ENCODE results near the gene GLI1. TPM values are rescaled to one million over a fixed set of nuclear protein-coding genes. Genes with fewer than 3 reads are reported as not detected.
"Not testable (repeated sequence)": the region's sequence is repeated elsewhere in the genome, so short reads cannot be mapped to it uniquely, and the experiment has no call there.

Gene GLI1
- total RNA-seq, 2 experiments from 2014 or later: 0.40 to 0.73 TPM

DNA sequence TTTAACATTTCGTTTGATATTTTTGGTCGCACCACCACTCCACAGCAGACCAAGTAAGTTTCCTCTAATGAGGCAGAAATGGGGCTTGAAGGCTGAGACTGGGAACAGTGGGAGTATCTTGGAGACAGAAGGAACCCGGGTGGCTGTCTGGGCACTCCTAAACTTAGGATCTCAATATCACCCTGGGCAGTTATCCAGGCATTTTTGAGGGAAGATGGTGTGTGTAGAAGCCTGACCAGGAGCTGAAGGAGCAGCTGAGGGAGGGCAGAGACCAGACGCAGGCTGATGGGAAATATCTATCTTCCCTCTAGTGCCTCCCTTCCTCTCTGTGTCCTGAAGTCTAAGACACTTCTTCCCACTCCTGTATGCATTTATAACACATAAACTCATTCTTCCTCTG, 39.0 kb downstream of the GLI1 start:
- no peak overlapping the region for H3K27ac Mint-ChIP-seq
- intact Hi-C loops (cut with DNase I, micrococcal nuclease): no loop called here
- CTCF ChIA-PET: no interaction called here
- no peak for ATAC-seq
- H3K4me3 Mint-ChIP-seq: no peak overlapping the region
- no peaks in the 10 kb centered on the region for H3K27me3 Mint-ChIP-seq
- peaks cover 2% of the 10 kb centered on the region for H3K9me3 Mint-ChIP-seq (ENCODE audit: low read depth)
- POLR2A ChIA-PET: no interaction called here
- no peak for DNase-seq
- peaks cover 76% of the 10 kb centered on the region for H3K36me3 Mint-ChIP-seq (ENCODE audit: low read depth)
- H3K4me1 Mint-ChIP-seq: peaks cover 9% of the 10 kb centered on the region

DNA sequence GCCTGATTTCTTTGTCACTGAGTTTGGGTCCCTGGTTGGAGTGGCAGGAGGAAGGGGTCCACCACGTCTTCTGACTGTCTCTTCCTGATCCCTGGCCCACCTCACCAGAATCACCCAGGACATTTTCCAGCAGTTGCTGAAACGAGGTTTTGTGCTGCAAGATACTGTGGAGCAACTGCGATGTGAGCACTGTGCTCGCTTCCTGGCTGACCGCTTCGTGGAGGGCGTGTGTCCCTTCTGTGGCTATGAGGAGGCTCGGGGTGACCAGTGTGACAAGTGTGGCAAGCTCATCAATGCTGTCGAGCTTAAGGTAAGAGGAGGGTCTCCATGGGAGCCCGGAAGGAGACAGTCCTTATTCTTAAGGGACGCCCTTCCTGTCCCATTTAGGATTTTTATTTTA, 40.6 kb downstream of the GLI1 start:
- ChIA-PET CTCF (interaction anchor here (0.5 to 1.2 kb wide), 3 partner anchors 11 to 683 kb away, joined by 3 read pairs; no protein-coding TSS in a partner anchor), POLR2A (interaction anchor here (0.6 kb wide), 1 partner anchor 20 kb away, joined by 3 read pairs; the partner anchor contains the start of gene DDIT3)
- no peak overlapping the region for H3K4me3 Mint-ChIP-seq
- ATAC-seq: no peak
- H3K9me3 Mint-ChIP-seq (ENCODE audit: low read depth): peaks cover 2% of the 10 kb centered on the region
- no peak for DNase-seq
- H3K36me3 Mint-ChIP-seq (ENCODE audit: low read depth): peaks cover 88% of the 10 kb centered on the region
- H3K27ac Mint-ChIP-seq: no peak overlapping the region
- intact Hi-C loops (cut with DNase I, micrococcal nuclease): no loop called here
- H3K27me3 Mint-ChIP-seq: no peaks in the 10 kb centered on the region
- peaks cover 9% of the 10 kb centered on the region for H3K4me1 Mint-ChIP-seq

GRCh38 chr12:57502311-57502969, 42.9 kb downstream of the GLI1 start:
- not testable (repeated sequence) for H3K27me3 Mint-ChIP-seq; H3K9me3 Mint-ChIP-seq (ENCODE audit: low read depth); DNase-seq; ATAC-seq; H3K4me1 Mint-ChIP-seq; H3K4me3 Mint-ChIP-seq; H3K27ac Mint-ChIP-seq
- CTCF ChIA-PET: interaction anchor here (0.6 to 1.1 kb wide), 4 partner anchors 10 to 121 kb away, joined by 3 to 4 read pairs (median 4); no protein-coding TSS in a partner anchor
- intact Hi-C loops (cut with DNase I, micrococcal nuclease): loop anchor here in 1 of 2 experiments (2.0 kb wide), 1 partner anchor 14 kb away; the partner anchor contains the start of gene MARS1
- peaks cover 80% of the 10 kb centered on the region for H3K36me3 Mint-ChIP-seq (ENCODE audit: low read depth)
- POLR2A ChIA-PET: interaction anchor here (0.6 to 1.3 kb wide), 4 partner anchors 27 to 870 kb away, joined by 3 to 4 read pairs (median 4); no protein-coding TSS in a partner anchor

DNA sequence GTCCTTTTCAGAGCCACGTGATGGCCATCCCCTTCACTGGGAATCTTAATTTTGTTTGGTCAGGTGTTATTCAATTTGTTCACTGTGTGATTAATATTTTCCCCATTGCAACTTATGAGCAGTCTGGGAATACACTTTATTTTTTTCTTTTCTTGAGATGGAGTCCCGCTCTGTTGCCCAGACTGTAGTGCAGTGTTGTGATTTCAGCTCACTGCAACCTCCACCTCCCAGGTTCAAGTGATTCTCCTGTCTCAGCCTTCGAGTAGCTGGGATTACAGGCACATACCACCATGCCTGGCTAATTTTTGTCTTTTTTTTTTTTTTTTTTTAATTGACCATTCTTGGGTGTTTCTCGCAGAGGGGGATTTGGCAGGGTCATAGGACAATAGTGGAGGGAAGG, 47.0 kb downstream of the GLI1 start:
- POLR2A ChIA-PET: interaction anchor here (0.6 kb wide), 1 partner anchor 106 kb away, joined by 8 read pairs; no protein-coding TSS in a partner anchor
- CTCF ChIA-PET: interaction anchor here (0.8 kb wide), 1 partner anchor 15 kb away, joined by 3 read pairs; no protein-coding TSS in a partner anchor
- intact Hi-C loops (cut with DNase I, micrococcal nuclease); H3K27me3 Mint-ChIP-seq; H3K4me3 Mint-ChIP-seq; H3K4me1 Mint-ChIP-seq; H3K9me3 Mint-ChIP-seq (ENCODE audit: low read depth); H3K27ac Mint-ChIP-seq; ATAC-seq; DNase-seq: not testable (repeated sequence)
- peaks cover 62% of the 10 kb centered on the region for H3K36me3 Mint-ChIP-seq (ENCODE audit: low read depth)

DNA sequence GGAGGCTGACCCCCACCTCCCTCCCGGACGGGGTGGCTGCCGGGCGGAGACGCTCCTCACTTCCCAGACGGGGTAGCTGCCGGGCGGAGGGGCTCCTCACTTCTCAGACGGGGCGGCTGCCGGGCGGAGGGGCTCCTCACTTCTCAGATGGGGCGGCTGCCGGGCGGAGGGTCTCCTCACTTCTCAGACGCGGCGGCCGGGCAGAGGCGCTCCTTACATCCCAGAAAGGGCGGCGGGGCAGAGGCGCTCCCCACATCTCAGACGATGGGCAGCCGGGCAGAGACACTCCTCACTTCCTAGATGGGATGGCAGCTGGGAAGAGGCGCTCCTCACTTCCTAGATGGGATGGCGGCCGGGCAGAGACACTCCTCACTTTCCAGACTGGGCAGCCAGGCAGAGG, 48.2 kb downstream of the GLI1 start:
- H3K9me3 Mint-ChIP-seq (ENCODE audit: low read depth); ATAC-seq; CTCF ChIA-PET: not testable (repeated sequence)

DNA sequence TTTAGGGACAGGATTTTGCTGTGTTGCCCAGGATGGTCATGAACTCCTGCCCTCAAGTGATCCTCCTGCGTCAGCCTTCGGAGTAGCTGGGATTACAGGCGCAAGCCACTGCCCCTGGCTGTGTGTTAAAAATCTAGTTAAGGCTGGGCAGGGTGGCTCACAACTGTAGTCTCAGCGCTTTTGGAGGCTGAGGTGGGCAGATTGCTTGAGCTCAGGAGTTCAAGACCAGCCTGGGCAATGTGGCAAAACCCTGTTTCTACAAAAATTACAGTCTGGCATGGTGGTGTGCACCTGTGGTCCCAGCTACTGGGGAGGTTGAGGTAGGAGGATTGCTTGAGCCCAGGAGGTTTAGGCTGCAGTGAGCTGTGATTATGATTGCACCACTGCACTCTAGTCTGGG, 51.6 kb downstream of the GLI1 start:
- no peak for DNase-seq
- H3K4me3 Mint-ChIP-seq: no peak overlapping the region
- ATAC-seq: no peak
- peaks cover 55% of the 10 kb centered on the region for H3K36me3 Mint-ChIP-seq (ENCODE audit: low read depth)
- intact Hi-C loops (cut with DNase I, micrococcal nuclease): no loop called here
- CTCF ChIA-PET: interaction anchor here (1.2 to 1.7 kb wide), 2 partner anchors 11 to 20 kb away, joined by 3 to 6 read pairs; no protein-coding TSS in a partner anchor
- no peaks in the 10 kb centered on the region for H3K27me3 Mint-ChIP-seq
- no peaks in the 10 kb centered on the region for H3K4me1 Mint-ChIP-seq
- no peak overlapping the region for H3K27ac Mint-ChIP-seq
- no peaks in the 10 kb centered on the region for H3K9me3 Mint-ChIP-seq (ENCODE audit: low read depth)
- POLR2A ChIA-PET: interaction anchor here (0.6 kb wide), 1 partner anchor 759 kb away, joined by 5 read pairs; the partner anchor contains the start of gene PRIM1

More for the DNA sequence above, 48.2 kb downstream of the GLI1 start:
- H3K27ac Mint-ChIP-seq; H3K27me3 Mint-ChIP-seq; intact Hi-C loops (cut with DNase I, micrococcal nuclease); DNase-seq; H3K4me1 Mint-ChIP-seq; H3K4me3 Mint-ChIP-seq; POLR2A ChIA-PET: not testable (repeated sequence)
- H3K36me3 Mint-ChIP-seq (ENCODE audit: low read depth): peaks cover 62% of the 10 kb centered on the region

DNA sequence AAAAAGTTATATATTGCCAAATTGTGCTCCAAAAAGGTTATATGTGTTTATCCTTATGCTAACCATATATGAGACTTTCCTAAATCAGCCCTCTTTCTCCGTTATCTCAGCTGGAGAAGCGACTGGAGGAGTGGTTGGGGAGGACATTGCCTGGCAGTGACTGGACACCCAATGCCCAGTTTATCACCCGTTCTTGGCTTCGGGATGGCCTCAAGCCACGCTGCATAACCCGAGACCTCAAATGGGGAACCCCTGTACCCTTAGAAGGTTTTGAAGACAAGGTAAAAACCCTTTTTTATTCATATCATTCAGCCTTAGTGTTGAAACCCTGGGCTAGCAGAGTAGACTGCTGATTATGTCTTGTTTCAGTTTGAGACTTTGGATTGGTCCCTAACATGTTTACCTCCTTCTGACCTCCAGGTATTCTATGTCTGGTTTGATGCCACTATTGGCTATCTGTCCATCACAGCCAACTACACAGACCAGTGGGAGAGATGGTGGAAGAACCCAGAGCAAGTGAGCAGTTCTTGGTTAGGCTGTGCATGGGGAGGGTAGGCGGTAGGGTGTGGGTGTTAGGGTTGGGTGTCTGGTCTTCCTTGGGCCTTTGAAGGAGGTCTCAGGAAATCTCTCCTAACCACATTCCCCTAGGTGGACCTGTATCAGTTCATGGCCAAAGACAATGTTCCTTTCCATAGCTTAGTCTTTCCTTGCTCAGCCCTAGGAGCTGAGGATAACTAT, 52.2 kb downstream of the GLI1 start:
- no peak overlapping the region for H3K4me3 Mint-ChIP-seq
- CTCF ChIA-PET: interaction anchor here (1.1 to 1.7 kb wide), 4 partner anchors 9 to 22 kb away, joined by 3 to 6 read pairs (median 3); no protein-coding TSS in a partner anchor
- peak overlapping the region; percentile 78 for H3K27ac Mint-ChIP-seq
- H3K4me1 Mint-ChIP-seq: peaks cover under 1% of the 10 kb centered on the region
- no peak for DNase-seq
- H3K36me3 Mint-ChIP-seq (ENCODE audit: low read depth): peaks cover 57% of the 10 kb centered on the region
- intact Hi-C loops (cut with DNase I, micrococcal nuclease): no loop called here
- H3K9me3 Mint-ChIP-seq (ENCODE audit: low read depth): no peaks in the 10 kb centered on the region
- no peak for ATAC-seq
- H3K27me3 Mint-ChIP-seq: no peaks in the 10 kb centered on the region
- POLR2A ChIA-PET: interaction anchor here (0.5 kb wide), 1 partner anchor 19 kb away, joined by 4 read pairs; no protein-coding TSS in a partner anchor

- Mint-ChIP-seq H3K4me1 (peaks cover 5% of the 10 kb centered on the region), H3K4me3 (no peak overlapping the region), H3K36me3 (ENCODE audit: low read depth) (peaks cover 66% of the 10 kb centered on the region), H3K9me3 (ENCODE audit: low read depth) (no peaks in the 10 kb centered on the region), H3K27ac (peak overlapping the region; percentile 4), H3K27me3 (no peaks in the 10 kb centered on the region)
- ChIA-PET CTCF (interaction anchor here (1.1 to 1.7 kb wide), 3 partner anchors 10 to 23 kb away, joined by 3 to 6 read pairs (median 3); no protein-coding TSS in a partner anchor), POLR2A (interaction anchor here (0.5 kb wide), 1 partner anchor 20 kb away, joined by 4 read pairs; no protein-coding TSS in a partner anchor)
- intact Hi-C loops (cut with DNase I, micrococcal nuclease): no loop called here
- DNase-seq (no peak), ATAC-seq (no peak)
Observed at GRCh38 chr12:57512665-57513064, 53.1 kb downstream of the GLI1 start.

- ChIA-PET CTCF (interaction anchor here (1.1 kb wide), 1 partner anchor 11 kb away, joined by 3 read pairs; no protein-coding TSS in a partner anchor), POLR2A (no interaction called here)
- no peaks in the 10 kb centered on the region for H3K9me3 Mint-ChIP-seq (ENCODE audit: low read depth)
- no peaks in the 10 kb centered on the region for H3K27me3 Mint-ChIP-seq
- DNase-seq (no peak), ATAC-seq (no peak)
- no peak overlapping the region for H3K27ac Mint-ChIP-seq
- H3K36me3 Mint-ChIP-seq (ENCODE audit: low read depth): peaks cover 70% of the 10 kb centered on the region
- intact Hi-C loops (cut with DNase I, micrococcal nuclease): no loop called here
- H3K4me1 Mint-ChIP-seq: peaks cover 8% of the 10 kb centered on the region
- no peak overlapping the region for H3K4me3 Mint-ChIP-seq
Observed at GRCh38 chr12:57513266-57513665, 53.7 kb downstream of the GLI1 start.

DNA sequence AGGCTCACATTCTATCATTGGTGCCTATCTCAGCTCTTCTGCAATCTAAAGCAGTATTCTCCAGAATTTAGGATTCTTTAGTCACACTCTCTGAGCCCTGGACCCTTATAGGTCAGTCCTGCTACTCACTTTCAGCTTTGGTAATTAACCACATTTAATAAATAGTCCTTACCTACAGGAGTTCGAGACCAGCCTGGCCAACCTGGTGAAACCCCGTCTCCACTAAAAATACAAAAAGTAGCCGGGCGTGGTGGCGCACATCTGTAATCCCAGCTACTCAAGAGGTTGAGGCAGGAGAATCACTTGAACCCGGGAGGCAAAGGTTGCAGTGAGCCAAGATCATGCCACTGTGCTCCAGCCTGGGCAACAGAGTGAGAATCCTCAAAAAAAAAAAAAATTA, 54.1 kb downstream of the GLI1 start:
- DNase-seq; H3K27me3 Mint-ChIP-seq; H3K9me3 Mint-ChIP-seq (ENCODE audit: low read depth); ATAC-seq; intact Hi-C loops (cut with DNase I, micrococcal nuclease); H3K4me3 Mint-ChIP-seq; H3K27ac Mint-ChIP-seq: not testable (repeated sequence)
- ChIA-PET POLR2A (interaction anchor here (1.2 kb wide), 1 partner anchor 17 kb away, joined by 7 read pairs; no protein-coding TSS in a partner anchor), CTCF (interaction anchor here (0.7 to 1.3 kb wide), 2 partner anchors 39 to 999 kb away, joined by 3 read pairs; no protein-coding TSS in a partner anchor)
- Mint-ChIP-seq H3K36me3 (ENCODE audit: low read depth) (peaks cover 71% of the 10 kb centered on the region), H3K4me1 (peaks cover 12% of the 10 kb centered on the region)

DNA sequence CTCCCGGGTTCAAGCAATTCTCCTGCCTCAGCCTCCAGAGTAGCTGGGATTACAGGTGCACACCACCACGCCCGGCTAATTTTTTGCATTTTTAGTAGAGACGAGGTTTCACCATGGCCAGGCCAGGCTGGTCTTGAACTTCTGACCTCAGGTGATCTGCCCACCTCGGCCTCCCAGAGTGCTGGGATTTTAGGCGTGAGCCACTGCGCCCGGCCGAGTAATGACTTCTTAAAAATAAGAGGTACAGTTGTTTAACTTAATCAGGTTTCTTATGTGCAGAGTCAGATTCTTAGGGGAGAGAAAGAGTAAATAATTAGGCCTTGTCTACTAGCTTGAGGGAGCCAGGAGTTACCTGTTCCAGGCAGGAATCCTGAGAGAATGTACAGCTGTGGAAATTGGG, 54.7 kb downstream of the GLI1 start:
- Mint-ChIP-seq H3K4me1 (peaks cover 17% of the 10 kb centered on the region), H3K27ac (peak overlapping the region; percentile 33), H3K36me3 (ENCODE audit: low read depth) (peaks cover 73% of the 10 kb centered on the region)
- H3K4me3 Mint-ChIP-seq; H3K27me3 Mint-ChIP-seq; DNase-seq; intact Hi-C loops (cut with DNase I, micrococcal nuclease); H3K9me3 Mint-ChIP-seq (ENCODE audit: low read depth); ATAC-seq: not testable (repeated sequence)
- CTCF ChIA-PET: interaction anchor here (0.6 to 1.7 kb wide), 5 partner anchors 38 to 999 kb away, joined by 3 read pairs; no protein-coding TSS in a partner anchor
- POLR2A ChIA-PET: interaction anchor here (0.6 to 1.2 kb wide), 3 partner anchors 12 to 26 kb away, joined by 3 to 7 read pairs (median 4); partner anchors contain the start of gene MARS1
